Neuron (in vitro differentiated cells): ENCODE results near the gene TTLL9.
"Not testable (repeated sequence)": the region's sequence is repeated elsewhere in the genome, so short reads cannot be mapped to it uniquely, and the experiment has no call there.

Experiments used
- H2AFZ ChIP-seq: one replicate; pipeline ENCODE4 v1.6.1; 2013; ENCODE audit warnings: low read depth, mild to moderate bottlenecking, inconsistent platforms, low read length, moderate library complexity
- H3K27me3 ChIP-seq: one replicate; pipeline ENCODE4 v1.6.1; 2013; ENCODE audit warnings: low read length; ENCODE audit not compliant: insufficient read depth
- H3K36me3 ChIP-seq: one replicate; pipeline ENCODE4 v1.6.1; 2013; ENCODE audit warnings: low read length; ENCODE audit not compliant: insufficient read depth
- H3K4me1 ChIP-seq: one replicate; pipeline ENCODE4 v1.6.1; 2013; ENCODE audit warnings: low read length; ENCODE audit not compliant: insufficient read depth
- H3K4me3 ChIP-seq: 2 replicates; pipeline ENCODE4 v1.5.1; 2013; ENCODE audit warnings: mild to moderate bottlenecking, low read length, moderate library complexity
- H3K9me3 ChIP-seq: one replicate; pipeline ENCODE4 v1.6.1; 2013; ENCODE audit warnings: low read length

Gene TTLL9

DNA sequence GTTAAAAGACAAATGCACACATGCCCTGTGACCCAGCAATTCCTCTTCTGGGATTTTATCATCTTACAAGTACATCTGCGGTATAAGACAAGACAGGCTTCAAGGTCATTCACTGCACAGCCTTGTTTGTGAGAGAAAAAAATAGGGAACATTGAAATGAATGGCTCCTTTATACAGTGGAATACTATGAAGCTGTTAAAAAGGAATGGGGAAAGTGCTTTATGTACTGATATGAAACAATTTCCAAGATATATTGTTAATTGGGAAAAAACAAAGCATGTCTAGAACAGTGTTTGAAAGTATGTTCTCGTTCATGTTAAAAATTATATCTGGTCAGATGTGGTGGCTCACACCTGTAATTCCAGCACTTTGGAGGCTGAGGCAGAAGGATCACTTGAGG lies 56.1 kb downstream of the TTLL9 start:
- no peaks in the 10 kb centered on the region for H3K36me3 ChIP-seq
- H3K4me3 ChIP-seq: no peak overlapping the region
- peaks cover 6% of the 10 kb centered on the region for H3K27me3 ChIP-seq
- H3K4me1 ChIP-seq: no peaks in the 10 kb centered on the region
- H3K9me3 ChIP-seq: no peaks in the 10 kb centered on the region
- H2AFZ ChIP-seq: no peak overlapping the region

DNA sequence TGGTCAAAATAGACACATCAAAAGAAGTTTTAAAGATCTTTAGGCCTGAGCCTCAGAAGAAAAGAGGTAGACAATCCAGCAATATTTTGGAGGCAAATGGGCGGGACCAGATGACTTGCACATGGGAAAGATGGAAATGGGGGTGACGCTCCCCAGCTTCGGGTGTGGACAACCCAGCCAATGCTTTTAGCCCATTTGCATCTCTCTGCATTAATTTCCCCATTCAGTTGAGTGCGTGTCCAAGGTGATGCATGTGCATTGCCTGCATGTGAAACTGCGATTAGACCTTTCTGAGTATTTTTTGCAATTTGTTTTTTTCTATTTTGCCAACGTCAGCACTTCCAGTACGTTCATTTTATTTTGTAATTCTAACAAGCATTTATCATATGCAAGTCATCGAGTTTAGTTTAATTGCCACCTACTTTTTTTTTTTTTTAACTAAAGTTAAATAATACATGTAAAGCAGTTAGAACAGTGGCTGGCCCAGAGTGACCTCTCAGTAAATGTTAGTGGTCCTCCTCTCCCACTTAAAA lies 57.3 kb downstream of the TTLL9 start:
- no peak overlapping the region for H2AFZ ChIP-seq
- H3K36me3 ChIP-seq: no peaks in the 10 kb centered on the region
- no peaks in the 10 kb centered on the region for H3K4me1 ChIP-seq
- H3K4me3 ChIP-seq: no peak overlapping the region
- H3K9me3 ChIP-seq: no peaks in the 10 kb centered on the region
- peaks cover 6% of the 10 kb centered on the region for H3K27me3 ChIP-seq

DNA sequence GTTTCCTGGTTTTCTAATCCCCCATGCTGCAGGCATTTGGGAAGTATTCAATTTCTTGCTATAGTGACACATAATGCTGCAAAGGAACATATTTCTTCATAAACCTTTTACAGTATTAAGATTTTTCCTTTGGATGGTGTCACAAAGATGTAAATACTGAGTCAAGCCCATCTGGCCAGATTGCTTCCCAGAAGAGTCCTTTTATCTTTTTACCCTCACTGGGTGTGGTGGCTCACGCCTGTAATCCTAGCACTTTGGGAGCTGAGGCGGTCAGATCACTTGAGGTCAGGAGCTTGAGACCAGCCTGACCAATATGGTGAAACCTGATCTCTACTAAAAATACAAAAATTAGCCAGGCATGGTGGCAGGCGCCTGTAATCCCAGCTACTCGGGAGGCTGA lies 59.2 kb downstream of the TTLL9 start:
- H2AFZ ChIP-seq, H3K9me3 ChIP-seq, H3K4me1 ChIP-seq, H3K4me3 ChIP-seq, H3K36me3 ChIP-seq, H3K27me3 ChIP-seq: not testable (repeated sequence)

DNA sequence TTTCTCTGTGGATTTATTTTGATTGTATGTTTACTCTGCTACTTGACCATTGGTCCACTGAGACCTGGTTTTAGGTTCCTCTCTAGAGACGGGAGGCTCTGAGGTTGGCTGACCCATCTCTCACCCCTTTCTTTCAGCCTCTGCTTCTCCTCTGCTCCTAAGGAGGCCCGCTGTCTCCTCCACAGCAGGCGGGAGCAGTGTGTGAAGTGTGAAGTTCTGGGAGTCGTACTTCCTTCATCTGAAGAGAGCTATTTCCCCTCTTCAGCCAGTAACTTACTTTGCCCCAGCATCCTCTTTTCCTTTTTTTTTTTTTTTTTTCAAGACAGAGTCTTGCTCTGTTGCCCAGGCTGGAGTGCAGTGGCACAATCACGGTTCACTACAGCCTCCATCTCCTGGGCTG lies 60.3 kb downstream of the TTLL9 start:
- no peak overlapping the region for H3K4me3 ChIP-seq
- no peaks in the 10 kb centered on the region for H3K9me3 ChIP-seq
- H3K36me3 ChIP-seq: no peaks in the 10 kb centered on the region
- H2AFZ ChIP-seq: no peak overlapping the region
- no peaks in the 10 kb centered on the region for H3K4me1 ChIP-seq
- peaks cover 3% of the 10 kb centered on the region for H3K27me3 ChIP-seq

DNA sequence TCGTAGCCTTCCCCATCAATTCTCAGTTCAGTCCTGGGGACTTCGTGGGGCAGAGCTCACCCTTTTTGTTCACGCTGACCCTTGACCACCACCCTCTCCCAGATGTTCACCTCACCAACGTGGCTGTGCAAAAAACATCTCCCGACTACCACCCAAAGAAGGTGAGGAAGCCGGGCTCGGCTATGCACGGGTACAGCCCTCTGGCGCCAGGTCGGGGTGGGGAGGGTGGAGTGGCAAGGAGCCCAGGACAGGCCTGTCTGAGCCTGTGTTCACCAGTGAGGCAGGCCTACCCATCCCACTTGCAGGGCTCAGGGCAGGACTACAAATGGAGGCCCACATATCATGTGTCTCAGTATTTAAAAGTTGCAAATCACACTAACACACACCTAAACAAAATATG lies 63.3 kb downstream of the TTLL9 start:
- Histone ChIP-seq H3K4me1 (no peaks in the 10 kb centered on the region), H3K4me3 (no peak overlapping the region), H3K36me3 (no peaks in the 10 kb centered on the region), H2AFZ (no peak overlapping the region), H3K9me3 (no peaks in the 10 kb centered on the region), H3K27me3 (no peaks in the 10 kb centered on the region)

DNA sequence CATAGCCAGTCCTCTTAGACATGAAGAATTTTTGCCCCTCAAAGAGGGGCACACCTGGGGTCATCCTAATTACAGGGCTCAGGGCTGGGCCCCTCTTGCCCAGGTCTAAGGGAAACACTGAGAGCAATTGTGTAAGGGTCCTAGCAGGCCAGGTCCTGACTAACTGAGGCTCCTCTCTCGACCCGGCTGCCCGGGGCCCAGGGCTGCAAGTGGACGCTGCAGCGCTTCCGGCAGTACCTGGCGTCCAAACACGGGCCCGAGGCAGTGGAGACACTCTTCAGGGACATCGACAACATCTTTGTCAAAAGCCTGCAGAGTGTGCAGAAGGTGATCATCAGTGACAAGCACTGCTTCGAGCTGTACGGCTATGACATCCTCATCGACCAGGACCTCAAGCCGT lies 64.1 kb downstream of the TTLL9 start:
- H3K36me3 ChIP-seq: no peaks in the 10 kb centered on the region
- no peak overlapping the region for H3K4me3 ChIP-seq
- no peak overlapping the region for H2AFZ ChIP-seq
- H3K4me1 ChIP-seq: no peaks in the 10 kb centered on the region
- H3K27me3 ChIP-seq: no peaks in the 10 kb centered on the region
- no peaks in the 10 kb centered on the region for H3K9me3 ChIP-seq

DNA sequence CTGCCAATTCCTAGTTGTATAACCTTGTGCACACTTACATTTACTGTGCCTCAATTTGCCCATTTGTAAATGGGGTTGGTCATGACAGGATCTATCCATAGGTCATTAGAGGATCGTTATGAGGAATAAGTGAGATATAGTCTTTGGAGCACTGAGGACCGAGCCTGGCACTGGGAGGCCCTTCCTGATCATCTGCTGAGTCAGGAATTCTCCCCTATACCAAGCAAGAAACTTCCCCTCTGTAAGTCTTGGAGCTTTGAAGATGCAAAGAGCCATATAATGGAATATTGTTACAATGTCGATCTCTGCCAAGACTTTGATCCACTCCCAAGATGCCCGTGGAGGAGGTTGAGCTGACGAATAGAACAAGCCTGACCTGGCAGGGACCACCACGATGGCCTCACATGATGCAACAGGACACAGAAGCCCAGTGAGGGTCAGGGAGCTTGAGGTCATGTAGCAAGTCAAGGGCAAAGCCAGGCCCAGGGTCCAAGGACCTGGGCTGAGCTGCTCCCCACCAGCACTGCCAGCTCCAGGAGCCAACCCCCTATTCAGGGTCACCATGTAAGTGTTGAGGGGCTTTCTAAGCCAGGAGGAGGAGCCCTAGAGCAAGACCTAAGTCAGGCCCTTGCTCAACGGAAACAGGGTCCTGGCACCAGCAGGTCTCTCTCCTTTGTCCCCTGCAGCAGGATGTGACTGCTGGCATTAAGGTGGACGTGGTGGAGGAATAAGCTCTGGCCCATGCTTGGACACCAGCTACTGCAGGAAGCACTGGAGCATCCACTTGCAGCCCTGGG lies 64.7 kb downstream of the TTLL9 start:
- Histone ChIP-seq H2AFZ (no peak overlapping the region), H3K4me3 (no peak overlapping the region), H3K4me1 (no peaks in the 10 kb centered on the region), H3K36me3 (no peaks in the 10 kb centered on the region), H3K27me3 (no peaks in the 10 kb centered on the region), H3K9me3 (no peaks in the 10 kb centered on the region)

DNA sequence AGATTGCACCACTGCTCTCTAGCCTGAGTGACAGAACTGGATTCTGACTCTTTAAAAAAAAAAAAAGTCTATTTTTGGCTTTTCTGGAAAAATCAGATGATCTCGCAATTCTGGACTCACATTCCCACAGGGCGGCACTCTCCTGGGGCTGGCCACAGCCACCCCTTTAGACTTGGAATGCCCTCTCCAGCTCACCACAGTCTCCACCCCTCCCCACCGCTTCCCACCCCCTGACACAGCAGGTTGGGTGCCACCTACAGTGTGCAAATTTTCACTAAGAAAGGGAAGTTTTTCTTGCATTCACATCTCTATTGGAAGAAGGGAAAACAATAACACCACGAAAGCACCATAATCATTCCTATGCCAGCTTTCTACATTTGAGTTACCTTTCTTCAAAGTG lies 66.0 kb downstream of the TTLL9 start:
- Histone ChIP-seq H3K9me3 (no peaks in the 10 kb centered on the region), H3K4me3 (no peak overlapping the region), H3K4me1 (no peaks in the 10 kb centered on the region), H3K36me3 (no peaks in the 10 kb centered on the region), H3K27me3 (no peaks in the 10 kb centered on the region), H2AFZ (no peak overlapping the region)

DNA sequence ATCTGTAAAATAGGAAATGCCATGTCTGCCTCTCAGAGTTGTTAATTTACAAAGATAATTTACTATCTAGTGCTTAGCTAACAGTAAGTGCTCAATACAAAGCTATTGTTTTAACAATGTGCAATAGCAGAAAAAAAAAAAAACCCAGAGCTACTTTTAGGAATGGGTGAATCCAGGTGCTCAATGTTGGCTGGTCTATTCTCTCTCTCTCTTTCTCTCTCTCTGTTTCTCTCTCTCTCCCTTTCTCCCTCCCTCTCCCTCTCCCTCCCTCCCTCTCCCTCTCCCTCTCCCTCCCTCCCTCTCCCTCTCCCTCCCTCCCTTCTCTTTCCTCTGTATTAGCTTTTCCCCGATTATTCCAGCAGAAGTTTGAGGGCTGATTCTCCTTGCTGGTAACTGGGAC lies 67.4 kb downstream of the TTLL9 start:
- Histone ChIP-seq H3K9me3 (no peaks in the 10 kb centered on the region), H3K4me3 (no peak overlapping the region), H3K27me3 (no peaks in the 10 kb centered on the region)

DNA sequence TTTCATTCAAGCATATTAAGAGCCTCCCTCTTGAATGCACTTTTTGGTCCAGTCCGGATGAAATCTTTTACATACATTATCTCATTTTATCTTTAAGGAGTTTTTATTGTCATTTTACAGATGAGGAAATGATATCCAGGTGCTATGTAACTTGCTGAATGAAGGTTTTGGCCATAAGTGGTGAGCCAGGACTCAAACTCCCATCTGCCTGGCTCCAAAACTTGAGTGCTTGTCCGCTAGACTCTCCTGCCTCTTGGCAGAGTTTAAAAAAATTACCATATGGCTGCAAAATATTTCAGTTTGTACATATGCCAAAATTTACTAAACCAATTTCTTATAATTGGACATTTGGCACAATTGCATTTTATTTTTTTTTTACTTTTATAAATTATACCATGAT lies 69.2 kb downstream of the TTLL9 start:
- Histone ChIP-seq H3K27me3 (no peaks in the 10 kb centered on the region), H2AFZ (no peak overlapping the region), H3K9me3 (no peaks in the 10 kb centered on the region), H3K36me3 (peaks cover 1% of the 10 kb centered on the region), H3K4me3 (no peak overlapping the region), H3K4me1 (no peaks in the 10 kb centered on the region)

More for the DNA sequence above, 67.4 kb downstream of the TTLL9 start:
- no peaks in the 10 kb centered on the region for H3K36me3 ChIP-seq
- H3K4me1 ChIP-seq: no peaks in the 10 kb centered on the region
- no peak overlapping the region for H2AFZ ChIP-seq

DNA sequence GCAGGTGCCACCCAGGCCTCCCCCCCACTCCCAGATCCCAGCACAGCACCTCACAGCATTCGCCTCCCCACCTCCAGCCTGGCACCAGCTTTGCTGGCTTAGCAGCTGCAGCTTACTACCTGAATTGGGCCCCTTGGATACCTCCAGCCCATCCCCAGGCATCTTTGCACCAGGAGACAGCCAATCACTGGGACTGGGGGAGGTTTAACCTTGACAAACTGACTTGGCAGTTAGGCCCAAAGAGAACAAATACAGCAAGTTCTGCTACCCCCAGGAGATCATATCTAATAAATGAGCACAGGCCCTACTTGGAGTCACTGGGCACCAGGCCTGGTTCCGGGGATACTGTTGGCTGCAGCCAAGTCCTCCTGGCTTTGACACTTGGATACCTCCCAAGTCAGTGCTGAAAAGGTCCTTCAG lies 72.6 kb downstream of the TTLL9 start:
- Histone ChIP-seq H2AFZ (no peak overlapping the region), H3K4me1 (no peaks in the 10 kb centered on the region), H3K4me3 (no peak overlapping the region), H3K27me3 (no peaks in the 10 kb centered on the region), H3K9me3 (peaks cover under 1% of the 10 kb centered on the region), H3K36me3 (peaks cover 35% of the 10 kb centered on the region)

DNA sequence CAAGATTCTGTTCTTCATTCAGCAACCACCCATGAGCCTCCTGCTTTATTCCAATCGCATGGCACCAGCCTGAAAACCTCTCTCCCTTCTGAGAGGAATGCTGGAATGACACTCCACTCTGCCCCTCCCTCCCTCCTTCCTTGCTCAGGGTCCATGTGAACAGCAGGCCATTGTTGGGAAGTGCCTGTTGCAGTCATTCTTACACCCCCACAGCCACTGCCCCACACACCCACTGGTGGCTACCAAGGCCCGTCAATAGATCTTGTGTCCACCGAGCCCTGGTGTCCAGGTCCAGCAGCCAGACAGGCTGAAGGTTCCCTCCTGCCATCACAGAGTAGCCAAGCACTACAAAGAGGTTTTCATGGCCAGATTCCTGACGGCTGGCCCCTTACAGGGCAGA lies 74.9 kb downstream of the TTLL9 start:
- Histone ChIP-seq H2AFZ (no peak overlapping the region), H3K4me3 (no peak overlapping the region), H3K27me3 (no peaks in the 10 kb centered on the region), H3K36me3 (peaks cover 56% of the 10 kb centered on the region), H3K9me3 (peaks cover 6% of the 10 kb centered on the region), H3K4me1 (peaks cover 3% of the 10 kb centered on the region)

DNA sequence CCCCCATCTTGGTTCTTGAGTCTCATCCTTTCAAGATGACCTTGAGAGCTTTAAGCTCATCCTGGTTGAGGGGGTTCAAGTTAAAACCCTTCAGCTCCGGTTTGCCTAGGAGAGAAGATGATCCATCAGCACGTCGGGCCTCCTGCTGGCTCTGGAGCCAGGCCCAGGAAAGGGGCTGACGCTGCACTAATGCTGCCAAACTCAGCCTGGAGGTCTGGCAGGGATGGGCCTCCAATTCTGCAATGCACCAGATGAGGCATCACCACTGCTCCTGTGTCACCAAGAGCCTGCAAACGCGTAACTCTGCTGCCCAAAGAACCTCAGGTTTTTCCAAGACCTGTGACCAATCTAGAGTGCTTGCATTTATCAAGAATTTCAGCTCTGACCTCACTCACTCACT lies 75.4 kb downstream of the TTLL9 start:
- H2AFZ ChIP-seq: no peak overlapping the region
- peaks cover 7% of the 10 kb centered on the region for H3K4me1 ChIP-seq
- peaks cover 57% of the 10 kb centered on the region for H3K36me3 ChIP-seq
- H3K4me3 ChIP-seq: no peak overlapping the region
- no peaks in the 10 kb centered on the region for H3K27me3 ChIP-seq
- H3K9me3 ChIP-seq: peaks cover 6% of the 10 kb centered on the region

DNA sequence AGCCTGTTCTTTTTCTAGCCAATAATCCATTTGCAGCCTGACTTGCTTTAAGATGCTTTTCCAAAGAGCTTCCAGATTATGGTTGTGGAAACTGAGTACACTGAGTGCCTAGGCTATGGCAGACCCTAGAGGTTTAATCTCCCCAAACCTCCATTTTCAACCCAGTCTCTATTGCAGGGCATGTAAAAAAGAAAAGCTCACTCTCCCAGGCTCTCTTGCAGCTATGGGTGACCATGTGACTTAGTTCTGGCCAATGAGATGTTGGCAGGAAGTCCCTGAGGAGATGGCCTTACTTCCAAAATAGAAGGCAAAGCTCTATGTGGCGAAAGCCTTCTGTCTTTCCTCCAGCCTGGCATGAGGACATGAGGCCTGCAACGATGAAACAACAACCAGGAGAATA lies 77.6 kb downstream of the TTLL9 start:
- Histone ChIP-seq H3K4me3 (no peak overlapping the region), H2AFZ (no peak overlapping the region), H3K36me3 (peaks cover 57% of the 10 kb centered on the region), H3K4me1 (peaks cover 14% of the 10 kb centered on the region), H3K9me3 (peaks cover 6% of the 10 kb centered on the region), H3K27me3 (no peaks in the 10 kb centered on the region)
